HUES6 (cell line): ENCODE measurements around the gene BAIAP2L2.

Source experiments
- H3K27ac ChIP-seq: 2 replicates; pipeline ENCODE4 v1.7.0; 2013; ENCODE audit warnings: low read depth, mild to moderate bottlenecking, low read length, inconsistent platforms
- H3K27me3 ChIP-seq: 2 replicates; pipeline ENCODE4 v1.6.1; 2013; ENCODE audit warnings: low read length; ENCODE audit not compliant: control insufficient read depth, insufficient read depth
- H3K36me3 ChIP-seq: 2 replicates; pipeline ENCODE4 v1.6.1; 2013; ENCODE audit warnings: low read length; ENCODE audit not compliant: control insufficient read depth, insufficient read depth
- H3K4me1 ChIP-seq: 2 replicates; pipeline ENCODE4 v1.6.1; 2013; ENCODE audit warnings: low read length; ENCODE audit not compliant: control insufficient read depth, insufficient read depth
- H3K4me3 ChIP-seq: 2 replicates; pipeline ENCODE4 v1.5.1; 2013; ENCODE audit warnings: low read depth, low read length
- H3K9ac ChIP-seq: one replicate; pipeline ENCODE4 v1.6.1; 2013; ENCODE audit warnings: mild to moderate bottlenecking, low read length
- H3K9me3 ChIP-seq: 2 replicates; pipeline ENCODE4 v1.6.1; 2013; ENCODE audit warnings: low read depth, low read length; ENCODE audit not compliant: control insufficient read depth, insufficient read depth

The BAIAP2L2 gene

DNA sequence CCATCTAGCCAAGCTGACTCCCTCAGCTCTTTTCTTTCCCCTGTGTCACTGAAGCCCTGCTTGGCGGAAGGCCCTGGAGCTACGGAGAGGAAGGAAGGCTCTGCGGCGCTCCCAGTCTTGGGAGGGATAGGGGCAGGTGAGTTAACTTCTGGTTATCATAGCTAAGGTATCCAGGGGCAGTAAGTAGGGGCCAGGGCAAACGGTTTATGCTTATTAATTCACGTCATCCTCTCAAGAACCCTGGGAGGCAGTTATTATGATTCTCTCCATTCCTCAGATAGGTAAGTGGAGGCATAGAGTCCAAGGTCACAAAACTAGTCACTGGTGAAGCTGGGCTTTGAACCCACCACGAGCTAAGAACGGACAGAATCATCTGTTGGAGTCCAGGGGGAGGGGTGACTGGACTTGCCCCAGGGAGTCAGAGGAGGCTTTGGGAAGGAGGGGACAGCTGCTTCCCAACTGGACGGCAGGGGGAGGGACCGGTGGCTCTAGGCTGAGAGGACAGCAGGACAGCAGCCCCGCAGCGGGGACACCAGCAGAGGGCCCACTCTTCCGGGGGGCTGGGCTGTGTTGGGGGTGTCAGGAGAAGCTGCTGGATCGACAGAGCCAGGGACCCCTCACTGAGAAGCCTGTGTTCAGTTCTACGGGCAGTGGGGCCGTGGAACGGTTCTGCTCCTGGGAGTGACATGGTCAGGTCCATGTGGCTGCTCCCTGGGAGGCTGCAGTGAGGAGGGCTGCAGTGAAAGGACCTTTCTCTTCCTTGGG lies 3.5 kb downstream of the BAIAP2L2 start:
- Histone ChIP-seq H3K9me3 (no peaks in the 10 kb centered on the region), H3K4me1 (peaks cover 10% of the 10 kb centered on the region; the same call in 1 of the 2 replicates), H3K36me3 (peaks cover 1% of the 10 kb centered on the region; the same call in 1 of the 2 replicates), H3K4me3 (no peak overlapping the region), H3K27me3 (peaks cover 4% of the 10 kb centered on the region), H3K27ac (no peak overlapping the region), H3K9ac (no peak overlapping the region)

DNA sequence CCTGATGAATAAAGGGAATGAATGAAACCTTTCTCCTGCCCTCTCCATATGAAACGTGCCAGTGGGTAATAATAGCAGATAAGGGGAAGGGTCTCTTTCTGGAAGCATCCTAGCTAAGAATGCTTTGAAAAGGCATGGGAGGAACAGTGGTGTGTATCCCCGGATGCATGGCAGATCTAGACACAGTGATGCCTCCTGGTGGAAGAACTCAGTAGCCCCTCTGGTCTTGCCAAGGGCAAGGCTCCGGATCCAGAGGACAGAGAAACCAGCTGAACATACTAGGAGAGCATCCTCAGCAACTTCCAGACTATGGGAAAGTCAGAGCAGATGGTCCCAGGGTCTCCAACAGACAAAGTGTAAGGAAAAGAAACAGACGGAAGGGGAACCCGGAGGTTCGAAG lies 6.4 kb downstream of the BAIAP2L2 start:
- Histone ChIP-seq H3K9me3 (no peaks in the 10 kb centered on the region), H3K27ac (no peak overlapping the region), H3K36me3 (no peaks in the 10 kb centered on the region), H3K4me1 (no peaks in the 10 kb centered on the region), H3K4me3 (no peak overlapping the region), H3K9ac (no peak overlapping the region), H3K27me3 (no peaks in the 10 kb centered on the region)

DNA sequence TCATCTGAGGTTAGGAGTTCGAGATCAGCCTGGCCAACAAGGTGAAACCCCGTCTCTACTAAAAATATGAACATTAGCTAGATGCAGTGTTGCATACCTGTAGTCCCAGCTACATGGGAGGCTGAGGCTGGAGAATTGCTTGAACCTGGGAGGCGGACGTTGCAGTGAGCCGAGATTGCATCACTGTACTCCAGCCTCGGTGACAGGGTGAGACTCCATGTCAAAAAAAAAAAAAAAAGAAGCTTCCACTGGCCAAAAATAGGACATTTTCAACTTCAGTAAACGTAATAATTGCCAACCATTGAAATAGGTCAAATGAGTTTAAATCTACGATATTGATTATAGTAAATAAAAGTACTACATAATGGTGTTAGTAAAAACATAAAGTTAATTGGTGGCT lies 6.8 kb downstream of the BAIAP2L2 start:
- no peaks in the 10 kb centered on the region for H3K4me1 ChIP-seq
- H3K4me3 ChIP-seq, result no peak overlapping the region
- no peaks in the 10 kb centered on the region for H3K36me3 ChIP-seq
- no peak overlapping the region for H3K9ac ChIP-seq
- H3K27ac ChIP-seq, result no peak overlapping the region
- H3K9me3 ChIP-seq, result no peaks in the 10 kb centered on the region
- H3K27me3 ChIP-seq, result no peaks in the 10 kb centered on the region

DNA sequence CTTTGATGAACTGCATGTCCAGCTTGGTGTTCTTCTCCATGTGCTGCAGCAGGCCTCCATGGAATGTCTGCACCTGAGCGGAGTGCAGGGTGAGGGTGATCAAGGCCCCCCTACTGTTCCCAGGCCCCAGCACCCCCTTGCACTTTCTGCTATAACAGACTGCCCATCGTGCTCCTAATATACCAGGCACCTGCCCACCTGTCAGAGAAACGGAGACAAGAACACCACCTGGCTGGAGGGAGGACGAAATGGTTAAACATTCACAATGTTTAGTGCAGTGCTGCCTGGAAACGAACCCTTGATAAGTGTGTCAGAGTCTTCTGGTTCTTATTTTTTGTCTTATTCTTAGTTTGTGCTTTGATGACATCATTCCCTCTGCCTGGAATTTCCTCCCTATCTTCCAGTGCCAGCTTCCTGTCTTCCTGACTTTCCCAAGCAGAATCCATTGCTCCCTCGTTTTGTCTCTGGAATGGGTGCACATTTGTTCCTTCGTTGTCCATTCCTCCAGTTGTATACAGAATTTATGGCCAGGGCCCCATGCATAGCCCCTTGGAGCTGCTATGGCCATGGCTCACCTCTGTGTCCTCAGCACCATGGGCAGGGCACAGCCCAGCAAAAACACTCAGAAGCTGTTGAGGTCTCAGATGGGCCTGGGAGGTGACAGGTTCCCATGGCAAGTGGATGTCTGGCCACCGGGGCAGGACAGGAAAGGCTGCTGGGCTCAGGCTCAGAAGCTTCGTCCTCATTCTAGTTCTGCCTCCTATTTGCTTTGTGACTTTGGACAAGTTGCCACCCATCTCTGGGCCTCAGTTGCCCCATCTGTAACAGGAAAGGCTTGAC lies 11.9 kb downstream of the BAIAP2L2 start:
- H3K27me3 ChIP-seq, result no peaks in the 10 kb centered on the region

DNA sequence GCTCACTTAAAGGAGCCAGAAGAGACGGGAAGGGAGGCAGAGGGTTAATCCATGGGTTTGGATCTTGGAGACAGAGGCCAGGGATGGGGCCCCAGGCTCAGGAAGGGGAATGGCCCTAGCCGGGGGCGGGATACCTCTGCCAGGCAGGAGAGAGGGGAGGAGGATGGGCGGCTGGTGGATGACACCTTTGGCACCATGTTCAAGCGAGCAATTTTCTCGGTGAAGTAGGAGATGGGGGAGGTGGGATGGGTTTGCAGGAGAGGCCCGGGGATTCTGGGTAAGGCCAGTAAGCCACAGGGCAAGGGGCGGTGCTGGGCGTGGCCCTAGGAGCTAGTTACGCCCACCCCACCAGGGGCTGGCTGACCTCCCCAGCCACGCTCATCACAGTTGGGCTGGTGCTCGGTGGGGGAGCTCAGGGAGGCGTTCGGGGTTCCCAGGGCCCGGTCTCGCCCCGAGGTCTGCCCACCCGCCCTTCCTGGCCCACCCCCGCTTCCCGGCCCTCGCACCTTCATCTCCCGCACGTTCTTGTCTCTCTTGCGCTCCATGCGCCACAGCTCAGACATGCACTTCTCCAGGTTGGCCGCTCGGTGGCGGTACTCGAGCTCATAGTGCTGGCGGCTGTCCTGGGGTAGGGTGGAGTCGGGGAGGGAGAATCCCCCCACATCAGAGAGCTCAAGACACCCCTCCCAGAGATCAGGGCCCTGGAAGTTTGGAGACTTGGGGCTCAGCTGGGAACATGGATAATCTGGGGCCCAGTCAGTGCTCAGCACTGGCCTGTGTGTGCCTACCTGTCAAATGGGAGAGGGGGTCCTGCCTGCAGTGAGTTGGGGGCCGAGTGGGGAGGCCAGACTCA lies 12.7 kb downstream of the BAIAP2L2 start:
- no peaks in the 10 kb centered on the region for H3K27me3 ChIP-seq
- H3K9ac ChIP-seq, result peak overlapping the region; percentile 19
- H3K9me3 ChIP-seq, result no peaks in the 10 kb centered on the region
- no peak overlapping the region for H3K27ac ChIP-seq
- H3K36me3 ChIP-seq, result no peaks in the 10 kb centered on the region
- peak overlapping the region; percentile 51 for H3K4me3 ChIP-seq
- peaks cover 5% of the 10 kb centered on the region for H3K4me1 ChIP-seq

More for the DNA sequence above, 11.9 kb downstream of the BAIAP2L2 start:
- no peak overlapping the region for H3K4me3 ChIP-seq
- H3K4me1 ChIP-seq, result peaks cover 5% of the 10 kb centered on the region
- no peak overlapping the region for H3K9ac ChIP-seq
- no peak overlapping the region for H3K27ac ChIP-seq
- no peaks in the 10 kb centered on the region for H3K9me3 ChIP-seq
- no peaks in the 10 kb centered on the region for H3K36me3 ChIP-seq

DNA sequence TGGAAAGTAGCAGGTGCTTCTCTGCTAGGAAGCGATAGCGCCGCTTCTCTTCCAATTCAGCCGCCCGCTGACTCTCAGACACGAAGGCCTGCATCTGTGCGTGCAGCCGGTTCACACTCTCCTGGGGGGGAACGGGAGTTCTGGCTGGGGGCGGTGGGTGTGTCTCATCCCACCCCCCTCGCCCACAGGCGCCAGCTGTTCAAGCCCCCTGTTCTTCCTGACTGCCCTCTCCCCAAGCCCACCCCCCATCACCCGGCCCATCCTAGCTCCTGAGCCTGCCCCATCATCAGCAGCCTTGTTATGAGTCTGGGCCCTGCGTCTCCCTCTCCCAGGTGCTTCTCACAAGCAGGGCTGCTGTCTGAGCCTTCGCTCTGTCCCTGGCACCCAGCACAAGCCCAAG lies 13.4 kb downstream of the BAIAP2L2 start:
- H3K4me3 ChIP-seq, result peak overlapping the region; percentile 51
- no peaks in the 10 kb centered on the region for H3K27me3 ChIP-seq
- peaks cover 5% of the 10 kb centered on the region for H3K4me1 ChIP-seq
- no peaks in the 10 kb centered on the region for H3K9me3 ChIP-seq
- H3K36me3 ChIP-seq, result no peaks in the 10 kb centered on the region
- peak overlapping the region; percentile 19 for H3K9ac ChIP-seq
- no peak overlapping the region for H3K27ac ChIP-seq

DNA sequence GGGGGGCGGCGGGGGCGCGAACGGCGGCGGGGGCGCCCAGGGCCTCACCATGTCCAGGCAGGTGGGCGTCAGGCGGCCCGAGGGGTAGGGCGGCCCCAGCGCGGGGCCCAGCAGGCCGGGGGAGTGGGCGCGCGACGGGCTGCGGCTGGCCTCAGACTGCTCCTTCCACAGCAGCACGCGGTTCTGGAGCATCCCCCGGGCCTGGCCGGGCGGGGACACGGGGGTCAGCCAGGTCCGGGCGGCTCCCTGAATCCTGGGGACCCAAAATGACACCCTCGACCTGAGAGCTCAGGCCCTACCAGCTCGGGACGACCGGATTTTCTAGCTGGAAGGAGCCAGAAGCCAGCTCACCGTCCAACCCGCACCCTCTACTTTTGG lies 21.0 kb downstream of the BAIAP2L2 start:
- peak overlapping the region; percentile 35; the same call in 1 of the 2 replicates for H3K4me3 ChIP-seq
- no peak overlapping the region for H3K27ac ChIP-seq
- H3K4me1 ChIP-seq, result peaks cover 17% of the 10 kb centered on the region; the same call in 1 of the 2 replicates
- H3K9me3 ChIP-seq, result no peaks in the 10 kb centered on the region
- no peaks in the 10 kb centered on the region for H3K36me3 ChIP-seq
- H3K27me3 ChIP-seq, result no peaks in the 10 kb centered on the region
- no peak overlapping the region for H3K9ac ChIP-seq

DNA sequence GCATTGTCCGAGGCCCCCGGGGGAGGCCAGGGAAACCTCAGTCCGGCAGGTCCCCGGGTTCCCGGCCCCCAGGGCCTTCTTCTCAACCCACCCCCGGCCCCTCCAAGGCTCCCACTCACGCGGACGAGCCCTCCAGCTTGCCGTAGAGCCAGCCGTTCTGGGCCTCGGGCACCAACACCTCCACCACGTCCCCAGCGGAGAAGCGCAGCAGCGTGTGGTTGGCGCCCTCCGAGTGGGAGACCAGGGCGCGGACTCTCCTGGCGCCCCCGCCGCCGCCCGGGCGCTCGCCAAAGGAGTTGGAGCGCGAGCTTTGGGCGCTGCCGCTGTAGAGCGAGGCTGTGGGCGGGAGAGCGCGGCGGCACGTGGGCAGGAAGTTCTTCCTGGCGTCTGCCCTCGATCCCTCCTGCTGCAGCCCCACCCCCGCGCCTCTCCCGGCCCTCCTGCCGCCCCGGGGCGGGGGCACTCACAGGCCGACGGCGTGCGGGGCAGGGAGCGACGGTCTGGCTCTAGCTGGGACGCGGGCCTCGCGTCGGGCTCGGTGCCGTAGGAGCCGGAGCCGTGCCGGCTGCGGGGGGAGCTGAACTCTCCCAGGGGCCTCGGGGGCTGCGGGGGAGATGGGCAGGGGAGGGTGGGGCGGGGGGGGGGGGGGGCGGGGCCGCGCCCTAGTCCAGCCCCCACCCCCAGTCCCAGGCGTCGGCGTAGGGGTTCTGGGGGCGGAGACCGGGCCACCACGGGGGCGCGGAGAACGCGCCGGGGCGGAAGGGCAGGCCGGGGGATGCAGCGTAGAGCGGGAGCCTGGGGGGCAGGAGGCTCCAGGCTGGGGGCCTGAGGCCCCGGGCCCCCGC lies 21.6 kb downstream of the BAIAP2L2 start:
- H3K9ac ChIP-seq, result no peak overlapping the region
- no peaks in the 10 kb centered on the region for H3K36me3 ChIP-seq
- H3K4me3 ChIP-seq, result peak overlapping the region; percentile 35; the same call in 1 of the 2 replicates

DNA sequence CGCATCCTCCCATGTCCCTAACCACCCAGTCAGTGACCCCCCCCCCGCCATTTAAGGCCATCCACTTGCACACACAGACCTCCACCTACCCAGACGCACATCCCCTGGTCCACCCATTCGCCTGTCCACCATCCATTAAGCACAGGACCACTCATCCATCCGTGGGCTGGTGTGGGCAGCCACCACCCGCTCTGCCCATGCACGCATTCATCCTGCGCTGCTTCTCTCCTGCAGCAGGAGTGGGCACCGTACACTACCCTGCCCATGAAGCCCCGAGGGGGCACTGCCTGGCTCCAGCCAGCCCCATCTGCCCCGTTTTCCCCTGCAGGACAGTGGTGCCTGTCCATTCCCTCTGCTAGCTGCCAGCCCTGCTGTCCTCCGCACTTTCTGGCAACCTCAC lies 22.6 kb downstream of the BAIAP2L2 start:
- no peak overlapping the region for H3K4me3 ChIP-seq
- H3K9me3 ChIP-seq, result no peaks in the 10 kb centered on the region
- no peak overlapping the region for H3K9ac ChIP-seq
- H3K36me3 ChIP-seq, result no peaks in the 10 kb centered on the region
- peaks cover 3% of the 10 kb centered on the region for H3K27me3 ChIP-seq
- H3K4me1 ChIP-seq, result peaks cover 30% of the 10 kb centered on the region
- no peak overlapping the region for H3K27ac ChIP-seq

More for the DNA sequence above, 21.6 kb downstream of the BAIAP2L2 start:
- H3K4me1 ChIP-seq, result peaks cover 22% of the 10 kb centered on the region
- H3K27me3 ChIP-seq, result no peaks in the 10 kb centered on the region
- H3K9me3 ChIP-seq, result no peaks in the 10 kb centered on the region
- no peak overlapping the region for H3K27ac ChIP-seq

DNA sequence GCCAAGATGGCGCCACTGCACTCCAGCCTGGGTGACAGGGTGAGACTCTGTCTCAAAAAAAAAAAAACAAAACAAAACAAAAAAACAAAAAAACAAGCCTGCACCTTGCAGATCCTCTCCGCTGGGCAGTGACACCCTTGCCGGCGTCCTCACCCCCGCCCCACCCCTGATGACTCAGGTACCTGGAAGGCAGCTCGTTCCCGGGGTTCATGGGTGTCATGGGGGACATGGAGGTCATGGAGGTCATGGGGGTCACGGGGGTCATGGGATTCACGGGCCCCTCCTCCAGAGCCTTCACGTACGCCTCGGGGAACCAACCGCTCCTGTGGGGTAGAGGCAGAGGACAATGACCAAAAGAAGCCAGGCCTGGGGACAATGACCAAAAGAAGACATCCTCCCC lies 23.5 kb downstream of the BAIAP2L2 start:
- no peak overlapping the region for H3K27ac ChIP-seq
- no peak overlapping the region for H3K4me3 ChIP-seq
- H3K27me3 ChIP-seq, result peaks cover 12% of the 10 kb centered on the region
- H3K9me3 ChIP-seq, result no peaks in the 10 kb centered on the region
- no peaks in the 10 kb centered on the region for H3K36me3 ChIP-seq
- H3K4me1 ChIP-seq, result peaks cover 36% of the 10 kb centered on the region
- no peak overlapping the region for H3K9ac ChIP-seq
